ENCODE data around the gene ANKRD13D. TPM values are rescaled to one million over a fixed set of nuclear protein-coding genes. Genes with fewer than 3 reads are reported as not detected.

ANKRD13D gene
- total RNA-seq, 1 donor: 29.8 TPM

- no peak for TF ChIP-seq CTCF (IDR thresholded peaks at IDR 0.05; ENCODE audit: insufficient read depth, low read depth, low read length)
- H3K4me3 ChIP-seq (ENCODE audit: low read depth, low read length): no peak overlapping the region
- no peak for DNase-seq (ENCODE audit: low read depth)
These were observed 10.0 kb upstream of the ANKRD13D start for GRCh38 chr11:67278939-67279588.

GRCh38 chr11:67279589-67280340 is 9.3 kb upstream of the ANKRD13D start:
- H3K4me3 ChIP-seq (ENCODE audit: low read depth, low read length): no peak overlapping the region
- TF ChIP-seq CTCF (IDR thresholded peaks at IDR 0.05; ENCODE audit: insufficient read depth, low read depth, low read length): no peak
- no peak for DNase-seq (ENCODE audit: low read depth)

GRCh38 chr11:67280341-67280787 is 8.7 kb upstream of the ANKRD13D start:
- H3K4me3 ChIP-seq (ENCODE audit: low read depth, low read length): no peak overlapping the region
- no peak for DNase-seq (ENCODE audit: low read depth)

GRCh38 chr11:67280788-67281551 is 8.1 kb upstream of the ANKRD13D start:
- TF ChIP-seq CTCF (IDR thresholded peaks at IDR 0.05; ENCODE audit: insufficient read depth, low read depth, low read length): no peak
- no peak overlapping the region for H3K4me3 ChIP-seq (ENCODE audit: low read depth, low read length)
- DNase-seq (ENCODE audit: low read depth): no peak

More at GRCh38 chr11:67280341-67280787, 8.7 kb upstream of the ANKRD13D start:
- no peak for TF ChIP-seq CTCF (IDR thresholded peaks at IDR 0.05; ENCODE audit: insufficient read depth, low read depth, low read length)

- H3K4me3 ChIP-seq (ENCODE audit: low read depth, low read length): no peak overlapping the region
- DNase-seq (ENCODE audit: low read depth): no peak
- no peak for TF ChIP-seq CTCF (IDR thresholded peaks at IDR 0.05; ENCODE audit: insufficient read depth, low read depth, low read length)
These were observed 7.5 kb upstream of the ANKRD13D start for GRCh38 chr11:67281552-67282150.

- H3K4me3 ChIP-seq (ENCODE audit: low read depth, low read length): no peak overlapping the region
- no peak for TF ChIP-seq CTCF (IDR thresholded peaks at IDR 0.05; ENCODE audit: insufficient read depth, low read depth, low read length)
- DNase-seq (ENCODE audit: low read depth): no peak
These were observed 6.8 kb upstream of the ANKRD13D start for GRCh38 chr11:67282155-67282875.

All from fibroblast of villous mesenchyme (primary cell).